K562 (cell line): Measurements from ENCODE around the gene PSMA8. TPM values are rescaled to one million over a fixed set of nuclear protein-coding genes. Genes with fewer than 3 reads are reported as not detected.

Experiments used
- CTCF ChIP-seq, 3 experiments: IDR thresholded peaks in 2 of 3; conservative IDR thresholded peaks in 1 of 3; 2 replicates each; pipeline ENCODE4 v1.5.1; 2011 to 2012; ENCODE audit warnings: low read length in 3 of 3, mild to moderate bottlenecking in 3 of 3, control low read depth in 2 of 3, improper control_type of control experiment in 1 of 3, inconsistent platforms in 1 of 3, low read depth in 1 of 3, mixed read lengths in 1 of 3, moderate library complexity in 1 of 3; ENCODE audit not compliant: insufficient read depth in 2 of 3
- DDX20 ChIP-seq: fragments of 450-650 bp; IDR thresholded peaks from 2 replicates; pipeline ENCODE4 v1.6.1; 2016; ENCODE audit warnings: missing genetic modification characterization, low read depth, mild to moderate bottlenecking, missing compliant biosample characterization, moderate library complexity
- DPF2 ChIP-seq: fragments of 450-650 bp; IDR thresholded peaks from 2 replicates; pipeline ENCODE4 v1.6.1; 2016
- EP300 ChIP-seq: IDR thresholded peaks from 2 replicates; pipeline ENCODE4 v1.6.1; 2012; ENCODE audit warnings: low read length, improper control_type of control experiment
- KDM1A ChIP-seq, 2 experiments: fragments of 450-650 bp; IDR thresholded peaks; 2 replicates each; pipeline ENCODE4 v1.6.1; 2016; ENCODE audit warnings: mild to moderate bottlenecking in 2 of 2
- RCOR1 ChIP-seq, 2 experiments: IDR thresholded peaks; 2 replicates each; pipeline ENCODE4 v1.6.1; 2012; ENCODE audit warnings: low read depth in 2 of 2, low read length in 2 of 2, borderline replicate concordance in 1 of 2, improper control_type of control experiment in 1 of 2
- SMARCA4 ChIP-seq: fragments of 450-650 bp; IDR thresholded peaks from 2 replicates; pipeline ENCODE4 v1.6.1; 2016
- polyA plus RNA-seq, 8 experiments: library from polyadenylated mRNA; depleted of rRNA in 4 of 8; stranded (reverse) in 5 of 8; unstranded in 3 of 8; fragments of >200 nt; fragmentation: Nextera tagmentation in 2 of 8; fragmentation: Illumina TruSeq in 1 of 8; extraction: Ambion mirVana in 2 of 8; extraction: Trizol in 1 of 8; gene quantifications; 2 replicates each; pipeline versions ENCODE4 v1.2.1 to v1.2.3, GENCODE V29; 2011 to 2014; ENCODE audit warnings: inconsistent platforms in 1 of 8, missing spikeins in 1 of 8
- total RNA-seq, 7 experiments: library from RNA; depleted of rRNA in 6 of 7; stranded (reverse); fragments of >200 nt in 6 of 7; fragmentation: Illumina TruSeq in 2 of 7; extraction: Trizol in 2 of 7; gene quantifications; 2 replicates each; pipeline versions ENCODE4 v1.2.1 to v1.2.3, GENCODE V29; 2011 to 2021; ENCODE audit warnings: low replicate concordance in 1 of 7
- TF ChIP-seq, protein P1 (sequence below), 2 experiments: fragments of 450-650 bp in 1 of 2; sonication (generic) in 1 of 2; formaldehyde crosslinking in 1 of 2; IDR thresholded peaks; 2 replicates each; pipeline versions ENCODE4 v1.7.1 to v1.9.0; 2016 to 2022; ENCODE audit warnings: inconsistent platforms in 1 of 2, mild to moderate bottlenecking in 1 of 2, missing genetic modification reagents in 1 of 2
- TF ChIP-seq, protein P2 (sequence below), 2 experiments: fragments of 450-650 bp; IDR thresholded peaks; 2 replicates each; pipeline ENCODE4 v1.6.1; 2018; ENCODE audit warnings: mild to moderate bottlenecking in 2 of 2, low read depth in 1 of 2; ENCODE audit not compliant: partially characterized antibody in 2 of 2

Gene PSMA8
- total and polyA plus RNA-seq, 9 of the 15 experiments (the other 6 are each of a cell fraction or from before 2014, with no cell fraction given): not detected

DNA sequence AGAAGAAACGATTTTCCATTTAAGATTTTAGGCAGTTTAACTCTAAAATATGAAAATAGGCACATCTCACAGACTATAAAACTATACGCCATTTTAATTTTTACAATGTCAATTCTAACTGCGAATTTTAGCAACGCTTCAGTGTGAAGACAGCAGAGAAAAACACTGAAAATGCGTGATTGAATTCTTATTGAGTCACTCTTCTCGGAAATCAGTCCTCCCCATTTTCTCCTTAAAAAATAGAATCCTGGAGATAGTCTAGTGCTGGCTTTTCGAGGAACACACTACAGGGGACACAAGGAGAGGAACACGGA, 92.2 kb downstream of the PSMA8 start (continued):
- TF ChIP-seq, protein P1, sequence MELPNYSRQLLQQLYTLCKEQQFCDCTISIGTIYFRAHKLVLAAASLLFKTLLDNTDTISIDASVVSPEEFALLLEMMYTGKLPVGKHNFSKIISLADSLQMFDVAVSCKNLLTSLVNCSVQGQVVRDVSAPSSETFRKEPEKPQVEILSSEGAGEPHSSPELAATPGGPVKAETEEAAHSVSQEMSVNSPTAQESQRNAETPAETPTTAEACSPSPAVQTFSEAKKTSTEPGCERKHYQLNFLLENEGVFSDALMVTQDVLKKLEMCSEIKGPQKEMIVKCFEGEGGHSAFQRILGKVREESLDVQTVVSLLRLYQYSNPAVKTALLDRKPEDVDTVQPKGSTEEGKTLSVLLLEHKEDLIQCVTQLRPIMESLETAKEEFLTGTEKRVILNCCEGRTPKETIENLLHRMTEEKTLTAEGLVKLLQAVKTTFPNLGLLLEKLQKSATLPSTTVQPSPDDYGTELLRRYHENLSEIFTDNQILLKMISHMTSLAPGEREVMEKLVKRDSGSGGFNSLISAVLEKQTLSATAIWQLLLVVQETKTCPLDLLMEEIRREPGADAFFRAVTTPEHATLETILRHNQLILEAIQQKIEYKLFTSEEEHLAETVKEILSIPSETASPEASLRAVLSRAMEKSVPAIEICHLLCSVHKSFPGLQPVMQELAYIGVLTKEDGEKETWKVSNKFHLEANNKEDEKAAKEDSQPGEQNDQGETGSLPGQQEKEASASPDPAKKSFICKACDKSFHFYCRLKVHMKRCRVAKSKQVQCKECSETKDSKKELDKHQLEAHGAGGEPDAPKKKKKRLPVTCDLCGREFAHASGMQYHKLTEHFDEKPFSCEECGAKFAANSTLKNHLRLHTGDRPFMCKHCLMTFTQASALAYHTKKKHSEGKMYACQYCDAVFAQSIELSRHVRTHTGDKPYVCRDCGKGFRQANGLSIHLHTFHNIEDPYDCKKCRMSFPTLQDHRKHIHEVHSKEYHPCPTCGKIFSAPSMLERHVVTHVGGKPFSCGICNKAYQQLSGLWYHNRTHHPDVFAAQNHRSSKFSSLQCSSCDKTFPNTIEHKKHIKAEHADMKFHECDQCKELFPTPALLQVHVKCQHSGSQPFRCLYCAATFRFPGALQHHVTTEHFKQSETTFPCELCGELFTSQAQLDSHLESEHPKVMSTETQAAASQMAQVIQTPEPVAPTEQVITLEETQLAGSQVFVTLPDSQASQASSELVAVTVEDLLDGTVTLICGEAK (IDR thresholded peaks at IDR 0.05): peak; percentile 53; the same call in 1 of the 2 replicates
- TF ChIP-seq, protein P1 (CRISPR knock-in tag; IDR thresholded peaks at IDR 0.05): no peak
- TF ChIP-seq CTCF (IDR thresholded peaks at IDR 0.05 in 2 of 3, conservative IDR thresholded peaks at IDR 0.05 in 1 of 3; ENCODE audit: insufficient read depth in 2 of 3, low read depth in 1 of 3, low read length in 3 of 3) (peak in 1 of 3 experiments; percentile 4; a peak in 1 of 6 replicates), SMARCA4 (0 out of 2 replicates have a peak, but pooled peaks have one; percentile 34), EP300 (0 out of 2 replicates have a peak, but pooled peaks have one; percentile 42), DDX20 (tag) (no peak), RCOR1 (IDR thresholded peaks at IDR 0.05; ENCODE audit: borderline replicate concordance in 1 of 2, low read depth in 2 of 2, low read length in 2 of 2) (peak in 1 of 2 experiments; percentile 18; a peak in 1 of 4 replicates), DPF2 (peak; percentile 24; the same call in 1 of the 2 replicates), KDM1A (IDR thresholded peaks at IDR 0.05) (peak; percentile 49 to 67; a peak in 3 of 4 replicates)
- TF ChIP-seq, protein P2, sequence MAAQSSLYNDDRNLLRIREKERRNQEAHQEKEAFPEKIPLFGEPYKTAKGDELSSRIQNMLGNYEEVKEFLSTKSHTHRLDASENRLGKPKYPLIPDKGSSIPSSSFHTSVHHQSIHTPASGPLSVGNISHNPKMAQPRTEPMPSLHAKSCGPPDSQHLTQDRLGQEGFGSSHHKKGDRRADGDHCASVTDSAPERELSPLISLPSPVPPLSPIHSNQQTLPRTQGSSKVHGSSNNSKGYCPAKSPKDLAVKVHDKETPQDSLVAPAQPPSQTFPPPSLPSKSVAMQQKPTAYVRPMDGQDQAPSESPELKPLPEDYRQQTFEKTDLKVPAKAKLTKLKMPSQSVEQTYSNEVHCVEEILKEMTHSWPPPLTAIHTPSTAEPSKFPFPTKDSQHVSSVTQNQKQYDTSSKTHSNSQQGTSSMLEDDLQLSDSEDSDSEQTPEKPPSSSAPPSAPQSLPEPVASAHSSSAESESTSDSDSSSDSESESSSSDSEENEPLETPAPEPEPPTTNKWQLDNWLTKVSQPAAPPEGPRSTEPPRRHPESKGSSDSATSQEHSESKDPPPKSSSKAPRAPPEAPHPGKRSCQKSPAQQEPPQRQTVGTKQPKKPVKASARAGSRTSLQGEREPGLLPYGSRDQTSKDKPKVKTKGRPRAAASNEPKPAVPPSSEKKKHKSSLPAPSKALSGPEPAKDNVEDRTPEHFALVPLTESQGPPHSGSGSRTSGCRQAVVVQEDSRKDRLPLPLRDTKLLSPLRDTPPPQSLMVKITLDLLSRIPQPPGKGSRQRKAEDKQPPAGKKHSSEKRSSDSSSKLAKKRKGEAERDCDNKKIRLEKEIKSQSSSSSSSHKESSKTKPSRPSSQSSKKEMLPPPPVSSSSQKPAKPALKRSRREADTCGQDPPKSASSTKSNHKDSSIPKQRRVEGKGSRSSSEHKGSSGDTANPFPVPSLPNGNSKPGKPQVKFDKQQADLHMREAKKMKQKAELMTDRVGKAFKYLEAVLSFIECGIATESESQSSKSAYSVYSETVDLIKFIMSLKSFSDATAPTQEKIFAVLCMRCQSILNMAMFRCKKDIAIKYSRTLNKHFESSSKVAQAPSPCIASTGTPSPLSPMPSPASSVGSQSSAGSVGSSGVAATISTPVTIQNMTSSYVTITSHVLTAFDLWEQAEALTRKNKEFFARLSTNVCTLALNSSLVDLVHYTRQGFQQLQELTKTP (IDR thresholded peaks at IDR 0.05; ENCODE audit: low read depth in 1 of 2, partially characterized antibody in 2 of 2): no peak
